GM18909 (cell line): ENCODE data around the gene HAO1.
"Not testable (repeated sequence)": the region's sequence is repeated elsewhere in the genome, so short reads cannot be mapped to it uniquely, and the experiment has no call there.

Experiments
- ATAC-seq: cut with Tn5 transposase; IDR thresholded peaks from one replicate; pipeline ENCODE4 v1.9.1; 2021; ENCODE audit warnings: mild to moderate bottlenecking; ENCODE audit not compliant: unreplicated experiment, poor library complexity

The HAO1 gene

DNA sequence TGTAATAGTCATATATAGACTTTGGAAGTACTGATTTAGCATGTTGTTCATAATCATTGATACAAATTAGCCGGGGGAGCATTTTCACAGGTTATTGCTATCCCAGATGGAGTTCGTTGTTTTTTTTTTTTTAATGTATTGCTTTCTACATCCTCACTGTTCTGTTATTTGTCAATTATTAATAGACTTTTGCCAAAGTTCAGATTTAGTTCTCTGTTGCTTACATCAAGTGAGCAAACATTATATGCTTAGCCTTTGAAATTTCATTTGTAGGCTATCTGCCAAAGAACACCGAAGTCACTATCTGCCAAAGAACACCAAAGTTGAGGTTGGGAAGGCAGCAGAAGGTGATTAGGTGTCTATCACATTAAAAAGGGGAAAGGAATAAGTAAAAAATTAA, at the start of gene HAO1:
Gene HAO1, minus strand, starts transcription at position 118 of the 400 bp plus-strand sequence. Its CDS starts 36 bp downstream, at position 82.
- ATAC-seq: no peak

DNA sequence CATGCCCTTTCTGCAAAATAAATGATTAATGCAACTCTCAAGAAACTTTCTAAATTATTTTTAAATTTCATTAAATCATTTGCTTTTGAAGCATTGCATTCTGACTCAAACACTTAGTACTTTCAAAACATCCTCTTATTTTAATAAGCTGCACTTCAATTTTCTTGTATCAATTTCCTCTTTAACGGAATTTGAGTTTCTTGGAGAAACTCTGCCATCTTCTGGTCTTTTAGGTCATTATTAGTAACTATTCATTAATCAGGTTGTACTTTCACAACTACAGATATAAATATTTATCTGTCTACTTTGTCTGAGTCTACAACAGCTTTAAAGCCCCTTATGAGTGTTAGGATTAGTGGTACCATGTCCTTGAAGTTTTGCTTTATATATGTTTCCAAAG, 49.1 kb upstream of the HAO1 start:
- ATAC-seq: no peak

GRCh38 chr20:7985916-7986315, 45.7 kb upstream of the HAO1 start:
- no peak for ATAC-seq

GRCh38 chr20:7984192-7984591, 43.9 kb upstream of the HAO1 start:
- no peak for ATAC-seq

- no peak for ATAC-seq
Observed at GRCh38 chr20:7981374-7981773, 41.1 kb upstream of the HAO1 start.

DNA sequence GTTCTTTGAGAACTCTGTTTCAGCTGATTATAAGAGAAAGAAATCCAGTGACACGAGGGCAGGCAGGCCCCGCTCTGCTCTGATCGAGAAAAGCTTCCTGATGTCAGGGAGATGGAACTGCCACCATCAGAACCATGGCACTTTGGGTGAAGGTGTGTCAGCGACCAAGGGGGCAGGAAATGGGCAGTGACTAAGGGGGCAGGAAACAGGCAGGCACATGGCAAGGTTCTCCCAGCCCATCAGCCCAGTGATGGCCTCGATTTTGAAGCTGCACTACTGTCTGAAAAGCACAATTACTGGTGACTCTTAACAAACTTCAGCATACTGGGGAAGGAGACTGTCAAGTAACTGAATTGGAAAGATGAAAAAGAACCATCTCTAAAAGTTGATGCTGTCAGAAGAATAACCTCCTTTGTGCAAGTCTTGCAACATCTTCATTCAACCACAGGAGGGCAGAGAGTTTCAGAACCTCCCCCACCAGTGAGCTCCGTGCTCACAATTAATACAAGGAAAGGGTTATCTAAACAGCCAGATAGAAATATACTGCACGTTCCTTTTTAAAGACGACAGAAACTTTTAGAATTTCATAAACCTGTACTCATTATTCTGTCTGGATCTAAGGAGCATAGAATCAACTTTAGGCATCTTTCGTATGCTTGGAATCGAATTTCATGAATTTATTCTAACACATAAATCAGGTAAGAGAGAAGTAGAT, 40.2 kb upstream of the HAO1 start:
- peak; percentile 89 for ATAC-seq

GRCh38 chr20:7977709-7978108, 37.5 kb upstream of the HAO1 start:
- no peak for ATAC-seq

DNA sequence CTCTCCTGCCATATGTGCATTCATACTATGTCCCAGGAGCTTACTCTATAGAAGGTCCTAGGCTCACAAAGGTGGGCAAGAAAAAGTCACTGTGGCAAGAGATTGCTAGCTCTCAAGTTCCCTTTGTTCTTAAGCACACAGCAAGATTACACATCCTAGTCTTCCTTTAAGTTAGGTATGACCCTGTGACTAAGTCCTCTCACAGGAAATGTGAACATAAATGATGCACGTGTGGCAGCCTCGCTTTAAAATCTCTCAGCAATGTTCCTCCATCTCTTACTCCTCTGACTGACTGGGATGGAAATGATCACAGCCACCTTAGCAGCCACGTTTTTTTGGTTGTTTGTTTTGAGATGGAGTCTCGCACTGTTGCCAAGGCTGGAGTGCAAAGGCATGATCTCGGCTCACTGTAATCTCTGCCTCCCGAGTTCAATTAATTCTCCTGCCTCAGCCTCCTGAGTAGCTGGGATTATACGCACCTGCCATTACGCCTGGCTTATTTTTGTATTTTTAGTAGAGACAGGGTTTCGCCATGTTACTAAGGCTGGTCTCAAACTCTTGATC, 35.7 kb upstream of the HAO1 start:
- no peak for ATAC-seq

- no peak for ATAC-seq
Observed at GRCh38 chr20:7974785-7975435, 34.7 kb upstream of the HAO1 start.

- ATAC-seq: no peak
Observed at GRCh38 chr20:7971536-7972280, 31.4 kb upstream of the HAO1 start.

- no peak for ATAC-seq
Observed at GRCh38 chr20:7967199-7967844, 27.1 kb upstream of the HAO1 start.

- no peak for ATAC-seq
Observed at GRCh38 chr20:7966176-7966575, 25.9 kb upstream of the HAO1 start.

DNA sequence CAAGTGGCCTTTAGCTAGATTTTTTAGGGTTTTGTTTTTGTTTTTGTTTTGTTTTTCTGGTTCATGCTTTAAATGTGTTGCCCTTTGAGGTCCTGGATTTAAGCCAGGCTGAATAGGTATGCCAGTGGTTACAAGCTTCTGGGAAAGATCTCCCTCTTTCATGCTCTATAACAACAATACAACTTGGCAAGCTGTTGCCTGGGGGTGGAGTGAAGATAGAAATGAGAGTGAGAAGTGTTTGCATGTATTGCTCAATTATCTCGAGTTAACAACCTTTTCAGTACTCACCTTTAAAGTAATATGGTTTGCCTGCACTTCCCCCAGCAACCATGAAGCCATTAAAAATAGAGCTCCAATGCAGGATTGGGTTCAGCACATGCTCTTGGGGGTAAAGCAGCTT, 19.2 kb upstream of the HAO1 start:
- ATAC-seq: no peak

GRCh38 chr20:7956561-7956960, 16.3 kb upstream of the HAO1 start:
- ATAC-seq: not testable (repeated sequence)

- no peak for ATAC-seq
Observed at GRCh38 chr20:7950387-7950786, 10.1 kb upstream of the HAO1 start.

DNA sequence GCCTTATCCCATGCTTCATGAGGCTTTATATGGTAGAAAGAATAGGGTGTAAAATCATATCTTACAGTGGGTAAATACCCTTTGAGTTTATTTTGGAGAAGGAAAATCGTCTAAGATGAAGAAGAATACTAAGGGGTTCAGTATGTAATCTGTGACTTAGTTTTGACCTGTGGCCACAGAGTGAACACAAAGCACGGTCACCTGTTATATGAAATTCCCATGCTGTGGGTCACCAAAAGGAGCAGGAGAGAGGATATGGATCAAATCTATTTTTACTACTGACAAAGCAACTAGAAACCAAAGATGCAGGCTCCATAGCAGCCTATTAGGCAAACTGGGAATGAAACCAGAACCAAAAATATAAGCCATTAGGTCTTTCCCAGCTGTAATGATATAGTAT, 3.6 kb upstream of the HAO1 start:
- ATAC-seq: no peak

DNA sequence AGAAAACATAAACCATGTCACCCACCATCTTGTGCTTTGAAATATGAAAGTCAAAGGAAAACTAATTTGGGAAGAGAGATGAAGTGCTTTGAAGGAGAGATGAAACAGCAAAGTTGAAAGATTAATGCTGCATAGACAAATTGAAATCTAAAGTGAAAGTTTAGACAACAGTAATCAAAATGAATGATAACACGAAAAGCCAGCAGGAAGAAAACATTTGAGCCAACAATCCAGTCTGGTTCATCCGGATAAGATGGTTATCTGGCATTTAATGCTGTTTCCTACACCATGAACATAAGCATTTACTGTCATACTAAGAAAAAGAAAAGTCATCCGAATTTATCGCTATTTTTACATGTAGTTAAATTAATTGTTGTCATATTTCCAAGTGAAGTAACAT, 595 bp downstream of the HAO1 start:
- ATAC-seq: no peak

- ATAC-seq: no peak
Observed at GRCh38 chr20:7938058-7938457, 2.2 kb downstream of the HAO1 start.

- ATAC-seq: no peak
Observed at GRCh38 chr20:7937328-7937727, 2.9 kb downstream of the HAO1 start.

DNA sequence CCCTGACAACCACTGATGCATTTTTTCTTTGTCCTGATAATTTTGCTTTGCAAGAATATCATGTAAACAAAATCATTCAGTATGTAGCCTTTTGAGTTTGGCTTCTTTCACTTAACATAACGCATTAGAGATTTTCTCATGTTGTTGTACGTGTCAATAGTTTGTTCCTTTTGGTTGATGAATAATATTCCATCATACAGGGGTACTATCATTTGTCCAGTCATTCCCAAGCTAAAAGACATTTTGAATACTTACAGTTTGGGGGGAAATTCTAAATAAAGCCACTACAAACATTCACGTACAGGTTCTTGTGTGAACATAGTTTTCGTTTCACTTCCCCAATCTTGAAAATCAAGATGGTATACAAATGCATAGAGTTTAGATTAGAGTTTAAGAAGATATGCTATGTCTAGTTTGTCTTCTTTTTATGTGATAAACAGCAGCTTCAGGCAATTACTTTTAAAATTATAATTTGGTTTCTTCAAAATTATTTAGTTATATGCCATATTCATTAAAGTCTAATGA, 5.2 kb downstream of the HAO1 start:
- peak; percentile 70 for ATAC-seq
